Thymus (tissue), 14 donors: ENCODE results near the gene RBM15. TPM values are rescaled to one million over a fixed set of nuclear protein-coding genes. Genes with fewer than 3 reads are reported as not detected.

Experiments
- DNase-seq, 9 donors: peaks; one replicate each; pipeline ENCODE4 v3.0.0-alpha.2; 2013; ENCODE audit warnings: low spot score in 9 of 9, low read depth in 6 of 9, missing footprints in 1 of 9
- H3K27ac ChIP-seq, 2 donors: one replicate each; pipeline ENCODE4 v1.5.1; 2013; ENCODE audit warnings: control low read depth in 1 of 2, low read depth in 1 of 2, low read length in 1 of 2, mild to moderate bottlenecking in 1 of 2, moderate library complexity in 1 of 2
- H3K27me3 ChIP-seq, 2 donors: one replicate each; pipeline ENCODE4 v1.5.1; 2013; ENCODE audit warnings: low read length in 1 of 2; ENCODE audit not compliant: control insufficient read depth in 2 of 2, insufficient read depth in 1 of 2
- H3K36me3 ChIP-seq, 2 donors: one replicate each; pipeline ENCODE4 v1.5.1; 2013; ENCODE audit warnings: low read length in 1 of 2, mild to moderate bottlenecking in 1 of 2, moderate library complexity in 1 of 2; ENCODE audit not compliant: control insufficient read depth in 2 of 2, insufficient read depth in 2 of 2
- H3K4me1 ChIP-seq, 2 donors: one replicate each; pipeline ENCODE4 v1.5.1; 2013; ENCODE audit warnings: low read length in 2 of 2; ENCODE audit not compliant: control insufficient read depth in 2 of 2, insufficient read depth in 2 of 2
- H3K4me3 ChIP-seq, 2 donors: one replicate each; pipeline ENCODE4 v1.5.1; 2013; ENCODE audit warnings: low read length in 2 of 2, control low read depth in 1 of 2, mild to moderate bottlenecking in 1 of 2
- H3K9me3 ChIP-seq, 2 donors: one replicate each; pipeline ENCODE4 v1.5.1; 2013; ENCODE audit warnings: low read length in 1 of 2, mild to moderate bottlenecking in 1 of 2; ENCODE audit not compliant: control insufficient read depth in 2 of 2, insufficient read depth in 1 of 2
- WGBS: extraction: QIAGEN DNeasy Blood & Tissue Kit; methylation state at CpG from one replicate; pipeline ENCODE4 v1.1.7; 2013; 5-methylcytosine and 5-hydroxymethylcytosine counted together
- long read RNA-seq, 10 donors: transcript quantifications; one replicate each; lab custom pipeline, GENCODE V29; 2026
- polyA plus RNA-seq: library from polyadenylated mRNA; stranded (reverse); fragments of 200-250 nt; gene quantifications from one replicate; pipeline ENCODE4 v1.2.3, GENCODE V29; 2013
- total RNA-seq: library from RNA; stranded (reverse); fragments of 120-200 nt; gene quantifications from one replicate; pipeline ENCODE4 v1.2.4, GENCODE V29; 2013
- donor health status: healthy.

RBM15 gene, protein sequence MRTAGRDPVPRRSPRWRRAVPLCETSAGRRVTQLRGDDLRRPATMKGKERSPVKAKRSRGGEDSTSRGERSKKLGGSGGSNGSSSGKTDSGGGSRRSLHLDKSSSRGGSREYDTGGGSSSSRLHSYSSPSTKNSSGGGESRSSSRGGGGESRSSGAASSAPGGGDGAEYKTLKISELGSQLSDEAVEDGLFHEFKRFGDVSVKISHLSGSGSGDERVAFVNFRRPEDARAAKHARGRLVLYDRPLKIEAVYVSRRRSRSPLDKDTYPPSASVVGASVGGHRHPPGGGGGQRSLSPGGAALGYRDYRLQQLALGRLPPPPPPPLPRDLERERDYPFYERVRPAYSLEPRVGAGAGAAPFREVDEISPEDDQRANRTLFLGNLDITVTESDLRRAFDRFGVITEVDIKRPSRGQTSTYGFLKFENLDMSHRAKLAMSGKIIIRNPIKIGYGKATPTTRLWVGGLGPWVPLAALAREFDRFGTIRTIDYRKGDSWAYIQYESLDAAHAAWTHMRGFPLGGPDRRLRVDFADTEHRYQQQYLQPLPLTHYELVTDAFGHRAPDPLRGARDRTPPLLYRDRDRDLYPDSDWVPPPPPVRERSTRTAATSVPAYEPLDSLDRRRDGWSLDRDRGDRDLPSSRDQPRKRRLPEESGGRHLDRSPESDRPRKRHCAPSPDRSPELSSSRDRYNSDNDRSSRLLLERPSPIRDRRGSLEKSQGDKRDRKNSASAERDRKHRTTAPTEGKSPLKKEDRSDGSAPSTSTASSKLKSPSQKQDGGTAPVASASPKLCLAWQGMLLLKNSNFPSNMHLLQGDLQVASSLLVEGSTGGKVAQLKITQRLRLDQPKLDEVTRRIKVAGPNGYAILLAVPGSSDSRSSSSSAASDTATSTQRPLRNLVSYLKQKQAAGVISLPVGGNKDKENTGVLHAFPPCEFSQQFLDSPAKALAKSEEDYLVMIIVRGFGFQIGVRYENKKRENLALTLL
- 26.0 TPM for total RNA-seq
- 5.6 TPM for polyA plus RNA-seq
- long read RNA-seq, donor 1, partial matches to known transcripts, result 0 of 1 reads
- long read RNA-seq, donor 1, other reads (novel, unspliced or antisense), result 0 of 1 reads
- long read RNA-seq, donor 2, full-length matches to known transcripts, result 27 of 27 reads
- long read RNA-seq, donor 2, partial matches to known transcripts, result 0 of 27 reads
- long read RNA-seq, donor 2, other reads (novel, unspliced or antisense), result 0 of 27 reads
- long read RNA-seq, donor 3, full-length matches to known transcripts, result 12 of 12 reads
- long read RNA-seq, donor 3, partial matches to known transcripts, result 0 of 12 reads
- long read RNA-seq, donor 3, other reads (novel, unspliced or antisense), result 0 of 12 reads
- long read RNA-seq, donor 4, full-length matches to known transcripts, result 8 of 8 reads
- long read RNA-seq, donor 4, partial matches to known transcripts, result 0 of 8 reads
- long read RNA-seq, donor 4, other reads (novel, unspliced or antisense), result 0 of 8 reads
- long read RNA-seq, donor 5, full-length matches to known transcripts, result 10 of 10 reads
- long read RNA-seq, donor 5, partial matches to known transcripts, result 0 of 10 reads
- long read RNA-seq, donor 5, other reads (novel, unspliced or antisense), result 0 of 10 reads
- long read RNA-seq, donor 6, full-length matches to known transcripts, result 7 of 7 reads
- long read RNA-seq, donor 6, partial matches to known transcripts, result 0 of 7 reads
- long read RNA-seq, donor 6, other reads (novel, unspliced or antisense), result 0 of 7 reads
- long read RNA-seq, donor 7, transcript RBM15-203 (1 exons, 3,368 nt), result major isoform, 9 of 10 reads
- long read RNA-seq, donor 7, partial matches to known transcripts, result 0 of 10 reads
- long read RNA-seq, donor 7, other reads (novel, unspliced or antisense), result 0 of 10 reads
- long read RNA-seq, donor 8, partial matches to known transcripts, result 0 of 4 reads
- long read RNA-seq, donor 8, other reads (novel, unspliced or antisense), result 0 of 4 reads
- long read RNA-seq, donor 9, transcript RBM15-203 (1 exons, 3,368 nt), result major isoform, 6 of 7 reads
- long read RNA-seq, donor 9, partial matches to known transcripts, result 0 of 7 reads
- long read RNA-seq, donor 9, other reads (novel, unspliced or antisense), result 0 of 7 reads
- long read RNA-seq, donor 10, transcript RBM15-203 (1 exons, 3,368 nt), result major isoform, 7 of 9 reads
- long read RNA-seq, donor 10, partial matches to known transcripts, result 0 of 9 reads
- long read RNA-seq, donor 10, other reads (novel, unspliced or antisense), result 0 of 9 reads

GRCh38 chr1:110338886-110339406, at the start of gene RBM15:
RBM15 (plus strand) TSS chr1:110339377; CDS start chr1:110339406, 29 bp downstream.
- no peaks in the 10 kb centered on the region for H3K27me3 ChIP-seq
- DNase-seq, result peak; percentile 99 to 100 (median 100)
- H3K4me3 ChIP-seq, result peak within 1 kb of the TSS; percentile 78 to 94
- peak within 1 kb of the TSS; percentile 99 to 100 for H3K27ac ChIP-seq
- peaks cover 14 to 25% of the 10 kb centered on the region in 2 donors for H3K36me3 ChIP-seq
- H3K4me1 ChIP-seq, result peaks cover 31 to 34% of the 10 kb centered on the region in 2 donors
- peaks cover 0 to 1% of the 10 kb centered on the region in 2 donors for H3K9me3 ChIP-seq
- under 1% methylated on average over 25 of the region's 25 CpGs for WGBS

- H3K36me3 ChIP-seq, result no peaks in the 10 kb centered on the region
- H3K27ac ChIP-seq, result no peak overlapping the region
- 75% methylated on average over 7 of the region's 7 CpGs for WGBS
- no peak for DNase-seq
- no peak overlapping the region for H3K4me3 ChIP-seq
- no peaks in the 10 kb centered on the region for H3K27me3 ChIP-seq
- no peaks in the 10 kb centered on the region for H3K9me3 ChIP-seq
- no peaks in the 10 kb centered on the region for H3K4me1 ChIP-seq
Measured at GRCh38 chr1:110291241-110292030, 47.7 kb upstream of the RBM15 start.

GRCh38 chr1:110292031-110292741, 47.0 kb upstream of the RBM15 start:
- no peaks in the 10 kb centered on the region for H3K9me3 ChIP-seq
- no peaks in the 10 kb centered on the region for H3K4me1 ChIP-seq
- H3K4me3 ChIP-seq, result no peak overlapping the region
- no peak overlapping the region for H3K27ac ChIP-seq
- H3K27me3 ChIP-seq, result no peaks in the 10 kb centered on the region
- 87% methylated on average over 7 of the region's 7 CpGs for WGBS
- DNase-seq, result no peak
- H3K36me3 ChIP-seq, result no peaks in the 10 kb centered on the region

DNA sequence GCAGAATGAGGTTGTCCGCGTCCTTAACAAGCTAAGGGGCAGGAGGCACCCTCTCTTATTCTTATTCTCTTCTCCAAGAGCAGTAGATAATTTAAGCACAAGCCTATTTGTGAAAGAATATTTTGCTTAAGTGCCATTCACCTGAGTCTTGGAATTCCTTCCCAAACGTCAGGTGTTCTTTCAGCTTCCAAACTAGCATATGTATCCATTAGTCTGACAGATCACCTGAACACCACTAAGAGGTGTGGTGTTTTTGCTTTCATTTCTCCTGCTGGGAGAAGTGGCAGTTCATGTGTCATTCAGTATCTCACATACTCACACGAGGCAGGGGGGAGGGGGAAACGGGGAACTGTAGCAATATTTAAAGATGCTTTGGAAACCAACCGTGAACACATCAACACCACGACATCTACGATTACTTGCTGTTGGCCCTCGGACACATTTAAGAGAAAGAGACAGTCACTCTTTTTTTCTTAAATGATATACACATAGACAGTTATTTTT, 45.5 kb upstream of the RBM15 start:
- Histone ChIP-seq H3K27ac (no peak overlapping the region), H3K9me3 (no peaks in the 10 kb centered on the region), H3K27me3 (no peaks in the 10 kb centered on the region), H3K4me3 (no peak overlapping the region), H3K4me1 (no peaks in the 10 kb centered on the region), H3K36me3 (no peaks in the 10 kb centered on the region)
- DNase-seq, result no peak
- WGBS, result 73% methylated on average over 9 of the region's 9 CpGs

DNA sequence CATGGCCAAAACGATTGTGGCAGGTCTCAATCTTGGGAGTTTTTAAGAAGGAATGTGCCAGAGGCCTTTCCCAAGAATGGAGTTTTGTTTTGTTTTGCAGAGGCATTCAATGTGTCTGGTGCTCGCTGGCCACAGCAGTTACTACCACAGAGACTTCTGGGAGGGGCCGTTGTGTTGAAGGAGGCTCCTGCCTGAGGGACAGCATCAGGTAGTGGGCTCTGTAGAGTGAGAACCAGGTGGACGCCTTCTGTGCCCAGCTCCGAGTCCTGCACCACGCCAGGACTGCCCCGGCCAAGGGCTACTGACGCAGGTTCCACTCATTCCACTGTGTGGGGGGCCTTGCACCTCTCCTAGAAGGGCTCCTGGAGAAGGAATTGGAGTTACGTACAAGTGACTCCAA, 44.9 kb upstream of the RBM15 start:
- H3K4me1 ChIP-seq, result no peaks in the 10 kb centered on the region
- WGBS, result 95% methylated on average over 9 of the region's 9 CpGs
- no peaks in the 10 kb centered on the region for H3K36me3 ChIP-seq
- H3K9me3 ChIP-seq, result no peaks in the 10 kb centered on the region
- DNase-seq, result no peak
- H3K27me3 ChIP-seq, result no peaks in the 10 kb centered on the region
- no peak overlapping the region for H3K4me3 ChIP-seq
- H3K27ac ChIP-seq, result no peak overlapping the region

GRCh38 chr1:110298991-110299390, 40.2 kb upstream of the RBM15 start:
- Histone ChIP-seq H3K27ac (no peak overlapping the region), H3K4me1 (no peaks in the 10 kb centered on the region), H3K36me3 (no peaks in the 10 kb centered on the region), H3K4me3 (no peak overlapping the region), H3K9me3 (no peaks in the 10 kb centered on the region), H3K27me3 (peaks cover 0 to 2% of the 10 kb centered on the region in 2 donors)
- WGBS, result 98% methylated on average over 4 of the region's 4 CpGs
- no peak for DNase-seq
